SH-SY5Y (cell line): ENCODE measurements around the gene CTBP2.

Source experiments
- GATA2 ChIP-seq: IDR thresholded peaks from 2 replicates; pipeline ENCODE4 v1.6.1; 2011; ENCODE audit warnings: mild to moderate bottlenecking, low read depth, low read length
- GATA3 ChIP-seq: IDR thresholded peaks from 2 replicates; pipeline ENCODE4 v1.6.1; 2011; ENCODE audit warnings: low read depth, mild to moderate bottlenecking, low read length, moderate library complexity

The CTBP2 gene

DNA sequence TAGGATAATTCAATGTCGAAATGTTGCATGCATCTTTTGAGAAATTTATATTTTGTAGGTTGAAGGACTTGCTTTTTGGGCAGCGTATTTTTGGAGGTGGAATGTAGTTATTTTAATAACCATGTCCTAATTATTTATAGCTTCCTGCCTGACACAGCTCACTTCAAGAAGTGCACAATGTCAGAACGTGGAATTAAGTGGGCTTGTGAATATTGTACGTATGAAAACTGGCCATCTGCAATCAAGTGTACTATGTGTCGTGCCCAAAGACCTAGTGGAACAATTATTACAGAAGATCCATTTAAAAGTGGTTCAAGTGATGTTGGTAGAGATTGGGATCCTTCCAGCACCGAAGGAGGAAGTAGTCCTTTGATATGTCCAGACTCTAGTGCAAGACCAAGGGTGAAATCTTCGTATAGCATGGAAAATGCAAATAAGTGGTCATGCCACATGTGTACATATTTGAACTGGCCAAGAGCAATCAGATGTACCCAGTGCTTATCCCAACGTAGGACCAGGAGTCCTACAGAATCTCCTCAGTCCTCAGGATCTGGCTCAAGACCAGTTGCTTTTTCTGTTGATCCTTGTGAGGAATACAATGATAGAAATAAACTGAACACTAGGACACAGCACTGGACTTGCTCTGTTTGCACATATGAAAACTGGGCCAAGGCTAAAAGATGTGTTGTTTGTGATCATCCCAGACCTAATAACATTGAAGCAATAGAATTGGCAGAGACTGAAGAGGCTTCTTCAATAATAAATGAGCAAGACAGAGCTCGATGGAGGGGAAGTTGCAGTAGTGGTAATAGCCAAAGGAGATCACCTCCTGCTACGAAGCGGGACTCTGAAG lies 217.8 kb downstream of the CTBP2 start:
- TF ChIP-seq GATA2 (no peak), GATA3 (no peak)

DNA sequence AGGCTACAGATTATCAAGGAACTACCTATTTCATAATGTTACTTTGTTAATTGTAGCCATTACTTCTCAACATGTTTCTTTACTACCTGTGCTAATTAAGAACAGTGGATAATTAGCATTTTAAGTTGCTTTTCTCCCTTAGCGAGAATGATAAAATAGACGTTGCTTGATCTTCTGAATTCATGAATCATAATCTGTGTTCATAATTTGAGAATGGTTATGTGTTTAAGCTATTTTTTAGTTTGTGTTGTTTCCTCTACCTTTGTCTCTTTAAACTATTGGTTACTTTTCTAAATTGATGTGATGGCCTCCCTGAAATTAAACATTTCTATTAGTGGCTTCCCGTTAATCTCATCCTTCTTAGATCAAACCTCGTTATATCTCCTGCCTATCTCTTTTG lies 218.5 kb downstream of the CTBP2 start, which contains the start of gene ZRANB1:
ZRANB1 (plus strand) TSS at position 301 of the 400 bp plus-strand sequence. CDS start 371 bp downstream, outside the sequence.
- TF ChIP-seq GATA2: no peak
- TF ChIP-seq GATA3: no peak

DNA sequence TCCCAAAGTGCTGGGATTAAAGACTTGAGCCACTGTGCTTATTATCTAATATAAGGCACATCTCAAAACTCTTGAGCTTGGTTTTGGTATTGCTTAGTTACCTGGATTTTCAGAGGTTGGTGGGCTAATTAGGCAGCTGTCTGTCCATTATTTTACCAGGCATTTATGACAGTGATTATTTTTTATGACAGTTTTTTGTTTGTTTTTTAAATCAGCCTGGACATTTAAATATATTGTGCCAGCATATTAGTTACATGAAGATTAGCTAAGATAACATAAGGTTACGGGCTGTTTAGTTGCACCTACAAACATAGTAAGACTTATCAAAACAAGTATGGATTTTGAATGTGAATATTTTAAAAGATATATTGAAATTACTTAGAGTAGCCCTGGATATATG lies 221.1 kb downstream of the CTBP2 start:
- TF ChIP-seq GATA2 (no peak), GATA3 (no peak)

DNA sequence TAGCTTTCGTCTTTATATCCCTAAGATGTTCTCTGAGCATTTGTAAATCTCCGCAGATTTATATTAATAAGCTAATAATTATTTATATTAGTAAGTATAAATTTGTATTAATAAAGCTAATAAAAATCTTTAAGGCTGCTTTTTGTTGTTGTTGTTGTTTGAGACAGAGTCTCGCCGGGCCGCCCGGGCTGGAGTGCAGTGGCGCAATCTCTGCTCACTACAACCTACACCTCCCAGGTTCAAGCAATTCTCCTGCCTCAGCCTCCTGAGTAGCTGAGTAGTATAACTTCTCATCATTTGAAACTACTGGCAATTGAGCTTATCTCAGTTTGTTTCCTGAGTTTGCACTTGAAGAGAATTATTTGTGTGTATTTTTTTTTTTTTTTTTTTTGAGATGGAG lies 223.6 kb downstream of the CTBP2 start:
- no peak for TF ChIP-seq GATA2
- no peak for TF ChIP-seq GATA3

DNA sequence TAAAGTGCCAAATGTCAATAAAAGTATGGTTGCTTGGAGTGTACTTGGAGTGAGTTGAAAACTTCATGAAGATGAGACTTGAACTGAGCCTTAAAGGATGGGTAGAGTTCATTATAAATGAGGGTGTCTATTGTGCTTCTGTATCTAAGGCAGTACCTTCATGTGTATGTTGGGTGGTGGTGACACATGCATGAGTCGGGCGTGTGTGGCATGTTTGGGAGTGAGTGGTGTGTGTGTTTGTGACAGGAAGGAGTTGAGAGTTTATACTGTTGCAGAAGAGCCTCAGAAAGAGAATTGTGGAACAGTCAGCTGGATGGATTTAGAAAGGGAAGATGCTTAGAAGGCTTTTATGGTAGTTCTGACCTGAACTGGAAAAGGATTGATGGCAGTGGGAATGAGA lies 224.4 kb downstream of the CTBP2 start:
- no peak for TF ChIP-seq GATA2
- no peak for TF ChIP-seq GATA3
